Upper lobe of left lung (tissue), 6 donors: ENCODE results near the gene STIL. TPM values are rescaled to one million over a fixed set of nuclear protein-coding genes. Genes with fewer than 3 reads are reported as not detected.
"Not testable (repeated sequence)": the region's sequence is repeated elsewhere in the genome, so short reads cannot be mapped to it uniquely, and the experiment has no call there.

Source experiments
- ATAC-seq, 2 donors: fragments of 200-7000 bp; cut with Tn5 transposase; one replicate each; pipeline ENCODE4 v1.9.1; 2022; ENCODE audit warnings: mild to moderate bottlenecking in 2 of 2, moderate library complexity in 2 of 2; ENCODE audit not compliant: low FRiP score in 2 of 2
- DNase-seq, 2 donors: peaks; one replicate each; pipeline ENCODE4 v3.0.0-alpha.2; 2019 to 2020
- H3K27ac ChIP-seq, 4 donors: fragments of 200-600 bp; sonication (generic); one replicate each; pipeline ENCODE4 v1.5.1; 2016 to 2019
- H3K27me3 ChIP-seq, 4 donors: fragments of 200-600 bp; sonication (generic); one replicate each; pipeline ENCODE4 v1.5.1; 2017 to 2019
- H3K36me3 ChIP-seq, 4 donors: fragments of 200-600 bp; sonication (generic); one replicate each; pipeline ENCODE4 v1.5.1; 2016 to 2019
- H3K4me1 ChIP-seq, 4 donors: fragments of 200-600 bp; sonication (generic); one replicate each; pipeline ENCODE4 v1.5.1; 2018 to 2019
- H3K4me3 ChIP-seq, 4 donors: fragments of 200-600 bp; sonication (generic); one replicate each; pipeline ENCODE4 v1.5.1; 2017 to 2019; ENCODE audit warnings: mild to moderate bottlenecking in 2 of 4, moderate library complexity in 1 of 4
- H3K9me3 ChIP-seq, 4 donors: fragments of 200-600 bp; sonication (generic); one replicate each; pipeline ENCODE4 v1.5.1; 2018 to 2019
- CTCF ChIP-seq, 6 experiments: fragments of 450-650 bp in 4 of 6; fragments of 200-600 bp in 2 of 6; sonication (generic) in 2 of 6; IDR thresholded peaks; one replicate each; pipeline ENCODE4 v1.5.1; 2016 to 2019; ENCODE audit warnings: antibody characterized with exemption in 6 of 6
- EP300 ChIP-seq, 4 donors: sonication (generic); formaldehyde crosslinking; IDR thresholded peaks; one replicate each; pipeline ENCODE4 v1.5.1; 2017; ENCODE audit warnings: antibody characterized with exemption in 4 of 4, control low read depth in 2 of 4
- POLR2A ChIP-seq, 4 donors: fragments of 450-650 bp; IDR thresholded peaks; one replicate each; pipeline ENCODE4 v1.5.1; 2016 to 2017; ENCODE audit warnings: antibody characterized with exemption in 4 of 4, mild to moderate bottlenecking in 2 of 4
- POLR2AphosphoS5 ChIP-seq, 2 donors: sonication (generic); formaldehyde crosslinking; IDR thresholded peaks; one replicate each; pipeline ENCODE4 v1.5.1; 2017; ENCODE audit warnings: antibody characterized with exemption in 2 of 2
- WGBS, 2 donors: methylation state at CpG; one replicate each; pipeline ENCODE4 v1.1.5; 2017 to 2018; 5-methylcytosine and 5-hydroxymethylcytosine counted together
- total RNA-seq, 6 donors: library from RNA; depleted of rRNA in 4 of 6; stranded (reverse); fragments of >200 nt in 4 of 6; gene quantifications; one replicate each; pipeline versions ENCODE4 v1.1.0 to v1.2.1, GENCODE V29; 2016 to 2021
- donor health status: DM: no; HTN: no; CAD: no; lungs with moderate emphysema.
- donor health status: DM: no; HTN: yes; CAD: no; lungs with severe emphysema.

Gene STIL
- total RNA-seq, 6 donors from 2014 or later = 1.1 to 7.0 (median 2.9) TPM

GRCh38 chr1:47324682-47325081 is 10.7 kb upstream of the STIL start:
- Histone ChIP-seq H3K36me3 (no peaks in the 10 kb centered on the region), H3K27me3 (no peaks in the 10 kb centered on the region), H3K9me3 (no peaks in the 10 kb centered on the region), H3K4me3 (no peak overlapping the region), H3K27ac (no peak overlapping the region), H3K4me1 (no peaks in the 10 kb centered on the region)
- 98 to 100% methylated on average over 2 to 3 of the region's 3 CpGs for WGBS, 2 donors
- no peak for DNase-seq
- TF ChIP-seq CTCF (IDR thresholded peaks at IDR 0.05) = no peak
- no peak for ATAC-seq

- WGBS, 2 donors = 23 to 55% methylated on average over 1 of the region's 1 CpG
- ATAC-seq = no peak
Measured at GRCh38 chr1:47323599-47324031, 9.7 kb upstream of the STIL start.

GRCh38 chr1:47319968-47320367 is 6.0 kb upstream of the STIL start:
- 91 to 96% methylated on average over 14 of the region's 14 CpGs for WGBS, 2 donors
- H3K4me3 ChIP-seq, ATAC-seq, H3K27me3 ChIP-seq, H3K27ac ChIP-seq, DNase-seq, H3K4me1 ChIP-seq, H3K36me3 ChIP-seq, H3K9me3 ChIP-seq: not testable (repeated sequence)

More at GRCh38 chr1:47323599-47324031, 9.7 kb upstream of the STIL start:
- H3K9me3 ChIP-seq = no peaks in the 10 kb centered on the region
- no peak overlapping the region for H3K4me3 ChIP-seq
- no peaks in the 10 kb centered on the region for H3K4me1 ChIP-seq
- no peak overlapping the region for H3K27ac ChIP-seq
- H3K36me3 ChIP-seq = no peaks in the 10 kb centered on the region
- TF ChIP-seq POLR2AphosphoS5 (IDR thresholded peaks at IDR 0.05) (no peak), POLR2A (IDR thresholded peaks at IDR 0.05) (no peak), EP300 (IDR thresholded peaks at IDR 0.05) (no peak), CTCF (IDR thresholded peaks at IDR 0.05) (no peak)
- no peak for DNase-seq
- no peaks in the 10 kb centered on the region for H3K27me3 ChIP-seq

- Histone ChIP-seq H3K36me3 (no peaks in the 10 kb centered on the region), H3K4me3 (no peak overlapping the region), H3K9me3 (no peaks in the 10 kb centered on the region), H3K27ac (no peak overlapping the region), H3K4me1 (peaks cover 6 to 15% (median 9%) of the 10 kb centered on the region in 4 donors), H3K27me3 (no peaks in the 10 kb centered on the region)
- DNase-seq = no peak
- WGBS, 2 donors = 84 to 100% methylated on average over 1 of the region's 1 CpG
- no peak for ATAC-seq
- TF ChIP-seq EP300 (IDR thresholded peaks at IDR 0.05) (no peak), CTCF (IDR thresholded peaks at IDR 0.05) (no peak), POLR2A (IDR thresholded peaks at IDR 0.05) (no peak), POLR2AphosphoS5 (IDR thresholded peaks at IDR 0.05) (no peak)
Measured at GRCh38 chr1:47317841-47318240, 3.9 kb upstream of the STIL start.

GRCh38 chr1:47309427-47309826 is 4.5 kb downstream of the STIL start:
- no peak overlapping the region for H3K4me3 ChIP-seq
- ATAC-seq (no peak), DNase-seq (no peak)
- TF ChIP-seq POLR2AphosphoS5 (IDR thresholded peaks at IDR 0.05) (no peak), CTCF (IDR thresholded peaks at IDR 0.05) (no peak), POLR2A (IDR thresholded peaks at IDR 0.05) (no peak), EP300 (IDR thresholded peaks at IDR 0.05) (no peak)
- WGBS, 2 donors = 91% methylated on average over 4 of the region's 4 CpGs
- H3K9me3 ChIP-seq = no peaks in the 10 kb centered on the region
- H3K36me3 ChIP-seq = no peaks in the 10 kb centered on the region
- H3K27me3 ChIP-seq = no peaks in the 10 kb centered on the region
- H3K4me1 ChIP-seq = peaks cover 6 to 12% (median 9%) of the 10 kb centered on the region in 4 donors
- no peak overlapping the region for H3K27ac ChIP-seq
